Endothelial cell (in vitro differentiated cells): ENCODE data around the gene ADPGK. TPM values are rescaled to one million over a fixed set of nuclear protein-coding genes. Genes with fewer than 3 reads are reported as not detected.

Source experiments
- DNase-seq: peaks from one replicate; pipeline ENCODE4 v3.0.0; 2021; ENCODE audit warnings: low spot score
- H3K27ac Mint-ChIP-seq: one replicate; pipeline ENCODE4 v1.8.0; 2021; ENCODE audit warnings: mixed read lengths, inconsistent platforms; ENCODE audit not compliant: unreplicated experiment
- H3K27me3 Mint-ChIP-seq: one replicate; pipeline ENCODE4 v1.8.0; 2021; ENCODE audit warnings: mild to moderate bottlenecking, moderate library complexity, mixed read lengths, inconsistent platforms; ENCODE audit not compliant: unreplicated experiment
- H3K36me3 Mint-ChIP-seq: one replicate; pipeline ENCODE4 v1.8.0; 2021; ENCODE audit warnings: mild to moderate bottlenecking, low read depth, mixed read lengths, inconsistent platforms; ENCODE audit not compliant: unreplicated experiment
- H3K4me1 Mint-ChIP-seq: one replicate; pipeline ENCODE4 v1.8.0; 2021; ENCODE audit warnings: mild to moderate bottlenecking, mixed read lengths, inconsistent platforms; ENCODE audit not compliant: unreplicated experiment
- H3K4me3 Mint-ChIP-seq: one replicate; pipeline ENCODE4 v1.8.0; 2021; ENCODE audit warnings: mild to moderate bottlenecking, mixed read lengths, inconsistent platforms; ENCODE audit not compliant: unreplicated experiment
- H3K9me3 Mint-ChIP-seq: one replicate; pipeline ENCODE4 v1.8.0; 2021; ENCODE audit warnings: mixed read lengths, inconsistent platforms; ENCODE audit not compliant: unreplicated experiment
- total RNA-seq: library from RNA; stranded (reverse); fragmentation: NEBNext Ultra II Directional; extraction: Animal tissue kit (Norgen Biotek cat#: 25700); gene quantifications from one replicate; pipeline ENCODE4 v1.2.1, GENCODE V29; 2021; ENCODE audit not compliant: unreplicated experiment
- TF ChIP-seq, protein P1 (sequence below): fragments of 200-600 bp; sonication (generic); IDR thresholded peaks from one replicate; pipeline ENCODE4 v1.5.0; 2021; ENCODE audit warnings: antibody characterized with exemption; ENCODE audit not compliant: unreplicated experiment

ADPGK gene
- total RNA-seq, 1 donor from 2014 or later, result 42.0 TPM

DNA sequence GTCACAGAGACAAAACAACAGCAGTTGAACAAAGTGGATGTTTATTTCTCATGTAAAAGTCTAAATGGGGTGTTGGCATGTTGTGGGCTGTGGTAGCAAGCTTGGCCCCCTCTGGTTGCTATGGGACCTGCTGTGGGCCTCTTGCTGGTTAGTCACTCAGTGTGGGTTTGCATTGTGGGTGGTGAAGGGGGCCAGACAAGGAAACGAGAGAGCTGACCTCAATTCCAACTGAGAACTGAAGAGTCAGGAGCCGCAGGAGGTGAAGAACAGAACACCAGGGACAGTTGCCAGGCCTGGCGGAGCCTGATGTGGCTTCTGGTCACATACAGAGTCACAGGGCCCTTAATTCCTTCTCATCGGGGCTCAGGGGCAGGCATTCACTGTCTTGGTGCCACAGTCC, 1.9 kb upstream of the ADPGK start:
- peaks cover 19% of the 10 kb centered on the region for H3K4me1 Mint-ChIP-seq

DNA sequence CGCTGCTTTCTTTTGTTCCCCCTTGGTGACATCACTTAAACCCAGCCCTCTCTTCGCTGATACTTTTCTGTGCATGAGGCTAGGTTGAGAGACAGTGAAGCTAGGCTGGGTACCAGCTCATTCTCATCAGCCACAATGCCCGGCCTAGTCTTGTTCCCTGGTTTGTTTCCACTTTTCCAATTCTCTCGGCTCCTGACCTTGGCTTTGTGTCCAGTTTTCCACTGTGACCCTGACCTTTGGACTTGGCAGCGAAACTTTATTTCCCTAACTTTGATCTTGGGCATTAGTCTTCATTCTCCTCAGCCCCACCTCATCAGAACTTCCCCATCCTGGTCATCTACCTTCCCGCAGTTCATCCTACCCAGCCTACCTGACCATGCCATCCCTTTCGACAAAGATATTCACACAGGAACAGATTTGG, 908 bp upstream of the ADPGK start:
- H3K4me3 Mint-ChIP-seq, result peak overlapping the region; percentile 93
- H3K36me3 Mint-ChIP-seq, result peaks cover 13% of the 10 kb centered on the region
- H3K9me3 Mint-ChIP-seq, result no peaks in the 10 kb centered on the region
- H3K27me3 Mint-ChIP-seq, result peaks cover 1% of the 10 kb centered on the region
- TF ChIP-seq, protein P1, sequence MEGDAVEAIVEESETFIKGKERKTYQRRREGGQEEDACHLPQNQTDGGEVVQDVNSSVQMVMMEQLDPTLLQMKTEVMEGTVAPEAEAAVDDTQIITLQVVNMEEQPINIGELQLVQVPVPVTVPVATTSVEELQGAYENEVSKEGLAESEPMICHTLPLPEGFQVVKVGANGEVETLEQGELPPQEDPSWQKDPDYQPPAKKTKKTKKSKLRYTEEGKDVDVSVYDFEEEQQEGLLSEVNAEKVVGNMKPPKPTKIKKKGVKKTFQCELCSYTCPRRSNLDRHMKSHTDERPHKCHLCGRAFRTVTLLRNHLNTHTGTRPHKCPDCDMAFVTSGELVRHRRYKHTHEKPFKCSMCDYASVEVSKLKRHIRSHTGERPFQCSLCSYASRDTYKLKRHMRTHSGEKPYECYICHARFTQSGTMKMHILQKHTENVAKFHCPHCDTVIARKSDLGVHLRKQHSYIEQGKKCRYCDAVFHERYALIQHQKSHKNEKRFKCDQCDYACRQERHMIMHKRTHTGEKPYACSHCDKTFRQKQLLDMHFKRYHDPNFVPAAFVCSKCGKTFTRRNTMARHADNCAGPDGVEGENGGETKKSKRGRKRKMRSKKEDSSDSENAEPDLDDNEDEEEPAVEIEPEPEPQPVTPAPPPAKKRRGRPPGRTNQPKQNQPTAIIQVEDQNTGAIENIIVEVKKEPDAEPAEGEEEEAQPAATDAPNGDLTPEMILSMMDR, result peak; percentile 31
- peak overlapping the region; percentile 28 for H3K27ac Mint-ChIP-seq
- peaks cover 16% of the 10 kb centered on the region for H3K4me1 Mint-ChIP-seq
- no peak for DNase-seq

More for the DNA sequence above, 1.9 kb upstream of the ADPGK start:
- H3K4me3 Mint-ChIP-seq, result no peak overlapping the region
- peaks cover 6% of the 10 kb centered on the region for H3K27me3 Mint-ChIP-seq
- peaks cover 10% of the 10 kb centered on the region for H3K36me3 Mint-ChIP-seq
- H3K9me3 Mint-ChIP-seq, result no peaks in the 10 kb centered on the region
- no peak for DNase-seq
- TF ChIP-seq, protein P1, result no peak
- H3K27ac Mint-ChIP-seq, result no peak overlapping the region

DNA sequence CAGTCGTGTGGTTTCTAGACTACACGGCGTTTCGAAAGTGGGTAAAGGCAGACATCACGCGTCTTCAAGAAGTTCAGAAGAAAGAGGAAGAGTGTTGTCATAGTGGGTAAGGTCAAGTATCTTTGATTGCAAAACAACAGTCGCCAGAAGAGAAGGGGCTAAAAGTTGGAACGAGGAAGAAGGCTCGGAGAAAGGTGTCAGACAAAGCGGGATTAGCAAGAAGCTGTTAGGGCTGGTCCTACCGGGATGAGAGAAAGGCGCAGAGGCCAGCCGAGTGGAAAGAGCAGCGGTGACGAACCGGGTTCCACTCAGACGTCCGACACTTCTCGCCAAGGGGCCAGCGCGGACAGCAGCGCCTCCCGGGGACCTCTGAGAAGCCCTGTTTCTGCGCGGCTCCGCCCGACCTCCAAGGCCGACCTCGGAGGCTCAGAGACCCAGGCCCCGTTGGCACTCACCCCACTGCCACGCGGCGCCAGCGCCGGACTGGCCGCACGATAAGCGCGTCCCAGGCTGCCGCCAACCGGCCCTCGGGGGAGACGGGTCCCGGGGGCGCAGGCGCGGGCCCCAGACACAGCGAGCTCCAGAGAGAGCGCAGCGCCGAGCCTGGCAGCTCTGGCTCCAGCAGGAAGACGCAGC, 436 bp downstream of the ADPGK start:
- peak overlapping the region; percentile 97 for H3K4me3 Mint-ChIP-seq
- peaks cover 1% of the 10 kb centered on the region for H3K27me3 Mint-ChIP-seq
- no peaks in the 10 kb centered on the region for H3K9me3 Mint-ChIP-seq
- no peak for DNase-seq
- TF ChIP-seq, protein P1, result no peak
- peaks cover 16% of the 10 kb centered on the region for H3K4me1 Mint-ChIP-seq
- peak overlapping the region; percentile 39 for H3K27ac Mint-ChIP-seq
- H3K36me3 Mint-ChIP-seq, result peaks cover 14% of the 10 kb centered on the region

DNA sequence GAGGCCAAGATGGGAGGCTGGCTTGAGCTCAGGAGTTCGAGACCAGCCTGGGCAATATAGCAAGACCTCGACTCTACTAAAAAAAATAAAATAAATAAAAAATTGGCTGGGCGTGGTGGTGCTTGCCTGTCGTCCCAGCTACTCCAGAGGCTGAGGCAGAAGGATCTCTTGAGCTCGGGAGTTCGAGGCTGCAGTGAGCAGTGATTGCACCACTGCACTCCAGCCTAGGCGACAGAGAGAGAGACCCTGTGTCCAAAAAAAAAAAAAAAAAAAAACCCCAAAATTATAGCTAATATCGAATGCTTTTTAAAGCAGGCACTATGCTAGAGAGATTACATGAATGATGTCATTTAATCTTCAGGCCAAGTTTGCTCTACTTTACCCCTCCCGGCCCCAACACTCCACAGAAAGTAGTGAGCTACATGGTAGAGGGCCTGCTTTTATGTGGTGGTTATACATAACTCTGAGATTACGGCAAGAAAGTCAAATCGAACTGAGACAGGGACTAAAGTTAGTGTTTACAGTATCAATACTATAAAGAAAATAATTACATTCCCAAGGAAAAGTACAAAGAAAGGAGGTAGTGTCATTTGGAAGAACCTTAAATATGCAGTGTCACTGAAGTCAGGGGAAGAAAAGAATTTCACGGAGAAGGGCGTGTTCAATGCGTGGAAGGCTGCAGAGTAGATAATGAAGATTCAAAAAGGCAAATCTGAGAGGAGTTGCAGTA, 1.1 kb downstream of the ADPGK start:
- DNase-seq, result no peak
- H3K4me3 Mint-ChIP-seq, result peak overlapping the region; percentile 97
- peaks cover 16% of the 10 kb centered on the region for H3K4me1 Mint-ChIP-seq
- H3K9me3 Mint-ChIP-seq, result no peaks in the 10 kb centered on the region
- peaks cover 1% of the 10 kb centered on the region for H3K27me3 Mint-ChIP-seq
- TF ChIP-seq, protein P1, result no peak
- H3K36me3 Mint-ChIP-seq, result peaks cover 14% of the 10 kb centered on the region
- peak overlapping the region; percentile 39 for H3K27ac Mint-ChIP-seq

DNA sequence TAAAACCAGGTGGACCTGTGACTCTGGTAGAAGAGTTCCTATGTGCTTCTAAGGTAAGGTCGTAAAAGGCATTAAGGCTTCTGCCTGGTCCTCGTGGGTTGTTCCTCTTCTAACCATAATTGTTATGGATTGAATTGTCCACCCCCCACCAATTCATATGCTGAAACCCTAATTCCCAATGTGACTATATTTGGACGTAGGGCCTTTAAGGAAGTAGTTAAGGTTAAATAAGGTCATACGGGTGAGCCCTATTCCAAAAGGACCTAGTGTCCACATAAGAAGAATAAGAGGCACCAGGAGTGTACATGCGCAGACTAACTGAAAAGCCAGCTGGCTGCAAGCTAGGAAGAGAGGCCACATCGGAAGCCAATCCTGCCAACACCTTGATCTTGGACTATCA, 1.9 kb downstream of the ADPGK start:
- peaks cover 16% of the 10 kb centered on the region for H3K4me1 Mint-ChIP-seq
- H3K27ac Mint-ChIP-seq, result no peak overlapping the region
- no peak for DNase-seq
- no peak overlapping the region for H3K4me3 Mint-ChIP-seq
- peaks cover 14% of the 10 kb centered on the region for H3K36me3 Mint-ChIP-seq
- H3K9me3 Mint-ChIP-seq, result no peaks in the 10 kb centered on the region
- peaks cover 1% of the 10 kb centered on the region for H3K27me3 Mint-ChIP-seq
- TF ChIP-seq, protein P1, result no peak
